ENCODE results near the gene C17orf78.
"Not testable (repeated sequence)": the region's sequence is repeated elsewhere in the genome, so short reads cannot be mapped to it uniquely, and the experiment has no call there.

The C17orf78 gene

GRCh38 chr17:37440424-37440823, 64.6 kb downstream of the C17orf78 start:
- DNase-seq (ENCODE audit: low read depth) = no peak

GRCh38 chr17:37441369-37442014, 65.7 kb downstream of the C17orf78 start:
- not testable (repeated sequence) for DNase-seq (ENCODE audit: low read depth)
